COLO668 (cell line): ENCODE measurements around the gene TRAPPC5.
A peak's percentile ranks its signal among the peaks of the same experiment; 100 is the strongest.

Experiments
- DNase-seq: peaks from one replicate; lab custom pipeline; 2025; ENCODE audit not compliant: unreplicated experiment; lab: John Stamatoyannopoulos, UW

TRAPPC5 gene

DNA sequence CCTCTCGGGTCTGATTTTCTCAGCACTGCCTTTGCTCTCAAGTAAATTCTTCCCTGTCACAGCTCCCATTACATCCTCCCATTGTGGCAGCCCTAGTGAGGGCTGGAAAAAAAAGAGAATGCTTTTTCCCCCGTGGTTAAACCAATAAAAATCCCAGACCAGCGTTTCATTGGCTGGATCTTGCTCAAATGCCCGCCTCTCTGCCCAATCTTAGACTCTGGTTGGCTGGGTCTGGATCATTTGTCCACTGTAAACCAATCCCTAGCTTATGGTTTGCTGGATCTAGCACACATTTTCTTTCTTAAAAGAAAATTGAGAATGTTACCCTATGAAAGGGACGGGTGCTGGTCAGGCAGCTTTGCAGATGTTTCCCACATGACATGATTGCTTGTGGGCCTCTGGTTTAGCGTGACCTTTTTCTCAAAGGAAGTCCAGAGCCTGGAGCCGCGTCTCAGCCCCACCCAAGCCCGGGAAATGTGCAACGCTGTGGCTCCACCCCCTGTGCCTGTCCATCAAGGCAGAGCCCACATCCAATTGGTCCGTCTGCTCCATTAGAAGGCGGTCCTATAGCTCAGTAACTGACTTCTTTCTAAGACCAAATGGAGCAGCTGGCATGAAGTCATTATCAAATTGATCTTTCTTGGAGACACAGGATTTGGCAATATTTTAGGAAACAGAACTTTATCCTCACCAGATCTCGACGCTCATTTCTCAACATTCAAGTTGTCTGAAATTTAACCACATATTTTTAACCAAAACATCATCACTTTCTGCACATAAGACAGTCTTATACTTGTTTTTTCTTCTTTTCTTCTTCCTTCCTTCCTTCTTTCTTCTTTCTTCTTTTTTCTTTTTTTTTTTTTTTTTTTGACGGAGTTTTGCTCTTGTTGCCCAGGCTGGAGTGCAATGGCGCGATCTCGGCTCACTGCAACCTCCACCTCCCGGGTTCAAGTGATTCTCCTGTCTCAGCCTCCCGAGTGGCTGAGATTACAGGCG, 6.3 kb upstream of the TRAPPC5 start:
- DNase-seq, result peak; percentile 25

GRCh38 chr19:7676376-7676775, 4.3 kb upstream of the TRAPPC5 start:
- no peak for DNase-seq

- no peak for DNase-seq
These were observed 3.8 kb upstream of the TRAPPC5 start, which contains the start of gene MCEMP1 for GRCh38 chr19:7676854-7677253. MCEMP1 (plus strand) TSS chr19:7677090; CDS start chr19:7677121, 31 bp downstream.

DNA sequence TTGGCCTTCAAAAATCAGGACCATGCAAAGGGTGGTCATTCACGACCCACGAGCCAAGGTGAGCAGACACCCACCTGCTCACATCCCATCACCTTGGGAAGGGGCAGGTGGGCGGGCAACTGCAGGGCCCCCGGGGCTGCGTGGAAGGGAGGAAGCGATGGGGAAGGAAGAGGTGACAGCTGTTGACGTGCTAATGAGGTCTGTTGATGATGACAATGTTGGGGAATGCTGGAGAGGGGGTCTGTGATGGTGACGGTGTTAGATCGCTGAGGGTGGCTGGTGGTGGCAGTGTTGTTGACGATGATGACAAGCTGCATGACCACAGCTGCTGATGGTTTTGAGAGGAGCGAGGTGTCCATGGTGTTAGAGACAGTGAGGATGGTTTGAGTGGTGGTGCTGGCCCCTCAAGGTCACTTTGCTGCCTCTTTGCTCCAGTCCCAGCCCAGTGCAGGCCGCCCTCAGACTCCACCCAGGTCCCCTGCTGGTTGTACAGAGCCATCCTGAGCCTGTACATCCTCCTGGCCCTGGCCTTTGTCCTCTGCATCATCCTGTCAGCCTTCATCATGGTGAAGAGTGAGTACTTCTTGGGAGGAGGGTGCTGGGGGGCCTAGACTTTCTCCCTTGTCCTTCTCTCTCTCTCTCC, 2.8 kb upstream of the TRAPPC5 start:
- no peak for DNase-seq

GRCh38 chr19:7678971-7679751, 1.5 kb upstream of the TRAPPC5 start:
- peak; percentile 50 for DNase-seq

DNA sequence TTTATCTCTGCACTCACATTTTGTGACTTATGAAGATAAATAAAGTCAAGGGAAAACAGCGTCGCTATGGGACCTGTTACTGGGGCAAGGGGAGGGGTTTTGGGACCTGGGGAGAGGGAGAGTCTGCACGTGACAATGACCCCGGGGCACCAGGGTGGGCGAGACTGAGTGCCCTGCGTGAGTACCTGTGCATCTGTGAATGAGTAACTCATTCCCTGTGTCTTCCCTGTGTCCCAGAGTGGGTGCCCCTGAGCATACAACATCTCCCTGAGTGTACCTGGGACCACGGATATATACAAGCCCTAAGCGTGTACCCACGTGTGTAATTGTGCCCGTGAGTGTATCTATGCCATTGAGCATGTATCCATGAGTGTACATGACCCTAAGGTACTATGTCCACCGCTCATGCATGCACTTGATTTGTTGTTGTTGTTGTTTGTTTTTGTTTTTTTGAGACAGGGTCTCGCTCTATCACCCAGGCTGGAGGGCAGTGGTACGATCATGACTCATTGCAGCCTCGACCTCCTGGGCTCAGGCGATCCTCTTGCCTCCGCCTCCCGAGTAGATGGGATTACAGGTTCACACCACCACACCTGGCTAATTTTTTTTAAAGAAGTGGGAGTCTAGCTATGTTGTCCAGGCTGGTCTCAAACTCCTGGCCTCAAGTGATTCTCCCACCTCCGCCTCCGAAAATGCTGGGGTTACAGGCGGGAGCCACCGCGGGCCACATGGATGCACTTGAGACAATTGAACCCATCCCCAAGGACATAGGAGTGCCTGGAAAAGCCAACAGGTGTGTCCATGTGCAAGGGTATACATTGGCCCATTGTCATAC, 645 bp upstream of the TRAPPC5 start:
- no peak for DNase-seq

- peak; percentile 54 for DNase-seq
These were observed 924 bp downstream of the TRAPPC5 start for GRCh38 chr19:7681340-7682174.

DNA sequence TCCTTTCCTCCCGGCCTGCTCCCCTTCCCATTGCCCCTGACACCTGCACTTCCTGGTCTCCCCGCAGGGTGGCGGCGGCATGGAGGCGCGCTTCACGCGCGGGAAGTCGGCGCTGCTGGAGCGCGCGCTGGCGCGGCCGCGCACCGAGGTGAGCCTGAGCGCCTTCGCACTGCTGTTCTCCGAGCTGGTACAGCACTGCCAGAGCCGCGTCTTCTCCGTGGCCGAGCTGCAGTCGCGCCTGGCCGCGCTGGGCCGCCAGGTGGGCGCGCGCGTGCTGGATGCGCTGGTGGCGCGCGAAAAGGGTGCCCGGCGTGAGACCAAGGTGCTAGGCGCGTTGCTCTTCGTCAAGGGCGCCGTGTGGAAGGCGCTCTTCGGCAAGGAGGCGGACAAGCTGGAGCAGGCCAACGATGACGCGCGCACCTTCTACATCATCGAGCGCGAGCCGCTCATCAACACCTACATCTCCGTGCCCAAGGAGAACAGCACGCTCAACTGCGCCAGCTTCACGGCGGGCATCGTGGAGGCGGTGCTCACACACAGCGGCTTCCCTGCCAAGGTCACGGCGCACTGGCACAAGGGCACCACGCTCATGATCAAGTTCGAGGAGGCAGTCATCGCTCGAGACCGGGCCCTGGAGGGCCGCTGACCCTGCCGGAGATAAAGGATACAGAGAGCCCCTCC, 1.7 kb downstream of the TRAPPC5 start:
- DNase-seq, result no peak

DNA sequence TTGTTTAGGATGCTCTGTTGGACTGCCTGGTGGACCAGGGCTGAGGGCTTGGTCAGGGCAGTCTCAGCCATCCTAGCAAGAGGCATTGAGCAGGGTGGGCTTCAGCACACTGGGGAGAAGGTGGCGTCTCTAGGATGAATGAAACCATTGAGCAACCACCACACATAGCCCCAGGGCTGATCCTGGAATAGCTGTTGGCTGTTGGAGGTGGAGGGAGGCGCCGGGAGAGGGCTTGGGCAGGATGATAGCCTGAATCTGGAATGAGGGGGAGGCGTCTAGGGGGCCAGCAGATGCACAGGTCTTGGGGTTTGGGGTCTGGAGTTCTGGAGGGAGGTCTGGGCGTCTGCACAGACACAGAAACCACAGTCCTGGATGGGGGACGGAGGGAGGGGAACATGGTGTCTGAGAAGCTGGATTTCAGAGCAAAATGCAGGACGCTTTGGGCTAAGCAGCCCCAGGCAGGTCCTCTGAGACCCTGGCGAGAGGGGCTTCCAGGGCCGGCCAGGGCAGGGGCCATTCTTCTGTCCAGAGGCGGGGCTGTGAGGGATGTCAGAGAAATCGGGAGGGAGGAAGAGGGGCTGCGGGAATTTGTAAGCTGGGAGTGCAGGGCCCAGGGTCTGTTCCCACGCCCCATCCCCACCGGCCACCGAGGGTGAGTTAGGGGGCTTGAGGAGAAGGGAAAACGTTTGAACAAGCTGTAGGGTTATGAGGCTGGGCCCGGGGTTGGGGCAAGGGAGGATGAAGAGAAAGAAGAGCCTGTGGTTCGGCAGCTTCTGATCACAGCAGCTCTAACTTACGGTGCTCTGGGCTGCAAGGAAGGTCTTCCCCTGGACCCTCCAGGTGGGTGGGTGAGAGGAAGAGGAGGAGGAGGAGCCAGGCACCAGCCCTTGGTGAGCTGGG, 5.2 kb downstream of the TRAPPC5 start:
- no peak for DNase-seq

- no peak for DNase-seq
These were observed 6.5 kb downstream of the TRAPPC5 start for GRCh38 chr19:7687177-7687576.

- no peak for DNase-seq
These were observed 8.5 kb downstream of the TRAPPC5 start for GRCh38 chr19:7689165-7689564.

GRCh38 chr19:7690779-7691258, 10.2 kb downstream of the TRAPPC5 start:
- DNase-seq, result no peak

- DNase-seq, result no peak
These were observed 10.9 kb downstream of the TRAPPC5 start for GRCh38 chr19:7691497-7691896.

- no peak for DNase-seq
These were observed 11.9 kb downstream of the TRAPPC5 start for GRCh38 chr19:7692417-7693088.

GRCh38 chr19:7694499-7694898, 13.9 kb downstream of the TRAPPC5 start:
- DNase-seq, result no peak

DNA sequence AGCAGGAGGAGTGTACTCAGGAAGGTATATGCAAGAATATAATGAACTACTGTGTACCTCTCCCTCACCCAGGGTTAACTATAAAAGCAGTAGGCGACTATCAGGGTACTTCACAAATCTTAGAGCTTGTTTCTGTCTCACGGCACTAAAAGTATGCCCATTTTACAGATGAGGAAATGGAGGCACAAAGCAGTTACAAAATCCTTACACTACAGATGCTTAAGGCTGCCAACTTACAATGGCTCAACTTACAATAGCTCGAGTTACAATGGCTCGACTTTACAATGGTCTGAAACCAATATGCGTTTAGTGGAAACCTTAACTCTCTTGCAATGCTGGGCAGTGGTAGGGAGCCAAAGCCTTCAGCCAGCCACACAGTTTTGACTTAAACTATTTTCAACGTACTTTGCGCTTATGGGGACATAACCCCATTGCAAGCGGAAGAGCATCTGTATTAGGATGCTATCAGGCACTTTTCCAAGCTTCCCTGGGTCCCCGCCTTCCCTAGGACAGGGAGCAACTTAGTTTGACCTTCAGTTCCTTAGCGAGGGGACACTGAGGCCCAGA, 17.2 kb downstream of the TRAPPC5 start:
- DNase-seq, result no peak

- DNase-seq, result no peak
These were observed 17.9 kb downstream of the TRAPPC5 start for GRCh38 chr19:7698583-7698982.
